Endodermal cell (in vitro differentiated cells): Measurements from ENCODE around the gene GGT7. TPM values are rescaled to one million over a fixed set of nuclear protein-coding genes. Genes with fewer than 3 reads are reported as not detected.

Source experiments
- DNase-seq: peaks from one replicate; pipeline ENCODE4 v3.0.0-alpha.2; 2017
- H3K27ac ChIP-seq: 2 replicates; pipeline ENCODE4 v1.5.1; 2013; ENCODE audit warnings: mild to moderate bottlenecking, low read depth, low read length, moderate library complexity
- H3K27me3 ChIP-seq: 2 replicates; pipeline ENCODE4 v1.6.1; 2013; ENCODE audit warnings: mild to moderate bottlenecking, low read length, moderate library complexity; ENCODE audit not compliant: insufficient read depth, control insufficient read depth, poor library complexity, severe bottlenecking
- H3K36me3 ChIP-seq: 2 replicates; pipeline ENCODE4 v1.7.0; 2013; ENCODE audit warnings: mild to moderate bottlenecking, low read length, moderate library complexity; ENCODE audit not compliant: control insufficient read depth, insufficient read depth
- H3K4me1 ChIP-seq: one replicate; pipeline ENCODE4 v1.7.0; 2013; ENCODE audit warnings: low read length; ENCODE audit not compliant: control insufficient read depth, insufficient read depth
- H3K4me3 ChIP-seq: 2 replicates; pipeline ENCODE4 v1.5.1; 2013; ENCODE audit warnings: mild to moderate bottlenecking, low read length, moderate library complexity
- H3K9ac ChIP-seq: 2 replicates; pipeline ENCODE4 v1.6.1; 2013; ENCODE audit warnings: mild to moderate bottlenecking, low read length, moderate library complexity; ENCODE audit not compliant: poor library complexity, severe bottlenecking; ENCODE audit errors: extremely low read depth
- H3K9me3 ChIP-seq: 2 replicates; pipeline ENCODE4 v1.6.1; 2013; ENCODE audit warnings: mild to moderate bottlenecking, low read length, moderate library complexity; ENCODE audit not compliant: control insufficient read depth
- H3K27ac Mint-ChIP-seq: 2 replicates; pipeline ENCODE4 v1.8.0; 2020; ENCODE audit warnings: mixed read lengths
- H3K27me3 Mint-ChIP-seq: 2 replicates; pipeline ENCODE4 v1.8.0; 2021; ENCODE audit warnings: mild to moderate bottlenecking, mixed read lengths; ENCODE audit not compliant: insufficient read depth
- H3K36me3 Mint-ChIP-seq: 2 replicates; pipeline ENCODE4 v1.8.0; 2020; ENCODE audit warnings: low read depth, mixed read lengths
- H3K4me1 Mint-ChIP-seq: 2 replicates; pipeline ENCODE4 v1.8.0; 2020; ENCODE audit warnings: mixed read lengths
- H3K4me3 Mint-ChIP-seq: 2 replicates; pipeline ENCODE4 v1.8.0; 2020; ENCODE audit warnings: mild to moderate bottlenecking, moderate library complexity, mixed read lengths
- H3K9me3 Mint-ChIP-seq: 2 replicates; pipeline ENCODE4 v1.8.0; 2020; ENCODE audit warnings: mild to moderate bottlenecking, mixed read lengths
- WGBS, 2 experiments: methylation state at CpG; one replicate each; pipeline versions ENCODE4 v1.1.5 to v1.1.7; 2013; ENCODE audit warnings: missing lambda C conversion rate in 2 of 2, mixed read lengths in 1 of 2; ENCODE audit not compliant: insufficient coverage in 1 of 2, insufficient read length in 1 of 2; 5-methylcytosine and 5-hydroxymethylcytosine counted together
- total RNA-seq, 2 donors: library from RNA; stranded (reverse); fragmentation: NEBNext Ultra II Directional in 1 of 2; extraction: Animal tissue kit (Norgen Biotek cat#: 25700) in 1 of 2; gene quantifications; 2 replicates in 1 of 2; 3 replicates in 1 of 2; pipeline ENCODE4 v1.2.1, GENCODE V29; 2021
- TF ChIP-seq, protein P1 (sequence below): fragments of 200-600 bp; sonication (generic); conservative IDR thresholded peaks from 2 replicates; pipeline ENCODE4 v1.5.0; 2021; ENCODE audit warnings: antibody characterized with exemption, mild to moderate bottlenecking

GGT7 gene
- total RNA-seq, 2 donors from 2014 or later, result 31.8 to 43.3 TPM

DNA sequence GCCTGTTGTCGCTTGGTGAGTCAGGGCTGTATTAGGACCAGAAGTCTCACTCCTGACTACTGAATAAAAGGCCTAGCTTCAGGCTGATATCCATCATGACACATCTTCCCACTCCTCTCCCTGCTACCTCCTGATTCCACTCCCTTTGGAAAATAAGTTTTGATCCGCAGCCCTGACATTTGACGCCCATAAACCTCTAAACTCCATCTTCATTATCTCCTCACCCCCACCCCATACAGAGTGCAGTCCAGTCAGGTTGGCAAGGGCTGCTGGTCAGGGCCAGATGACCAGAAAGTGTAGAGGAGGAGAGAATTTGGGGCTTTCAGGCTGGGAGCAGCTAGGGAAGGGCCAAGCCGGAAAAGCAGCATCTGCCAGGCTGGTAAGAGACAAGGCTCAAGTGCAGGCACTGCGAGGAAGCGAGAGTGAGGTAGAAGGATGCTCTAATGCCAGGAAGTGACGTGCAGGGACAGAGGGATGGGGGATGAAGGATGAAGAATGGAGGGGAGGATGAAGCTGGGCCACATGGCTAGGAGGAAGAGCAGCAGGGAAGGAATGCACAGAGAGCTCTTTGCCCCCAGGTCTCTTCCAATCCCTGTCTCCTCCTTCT, 1.2 kb downstream of the GGT7 start:
- TF ChIP-seq, protein P1, sequence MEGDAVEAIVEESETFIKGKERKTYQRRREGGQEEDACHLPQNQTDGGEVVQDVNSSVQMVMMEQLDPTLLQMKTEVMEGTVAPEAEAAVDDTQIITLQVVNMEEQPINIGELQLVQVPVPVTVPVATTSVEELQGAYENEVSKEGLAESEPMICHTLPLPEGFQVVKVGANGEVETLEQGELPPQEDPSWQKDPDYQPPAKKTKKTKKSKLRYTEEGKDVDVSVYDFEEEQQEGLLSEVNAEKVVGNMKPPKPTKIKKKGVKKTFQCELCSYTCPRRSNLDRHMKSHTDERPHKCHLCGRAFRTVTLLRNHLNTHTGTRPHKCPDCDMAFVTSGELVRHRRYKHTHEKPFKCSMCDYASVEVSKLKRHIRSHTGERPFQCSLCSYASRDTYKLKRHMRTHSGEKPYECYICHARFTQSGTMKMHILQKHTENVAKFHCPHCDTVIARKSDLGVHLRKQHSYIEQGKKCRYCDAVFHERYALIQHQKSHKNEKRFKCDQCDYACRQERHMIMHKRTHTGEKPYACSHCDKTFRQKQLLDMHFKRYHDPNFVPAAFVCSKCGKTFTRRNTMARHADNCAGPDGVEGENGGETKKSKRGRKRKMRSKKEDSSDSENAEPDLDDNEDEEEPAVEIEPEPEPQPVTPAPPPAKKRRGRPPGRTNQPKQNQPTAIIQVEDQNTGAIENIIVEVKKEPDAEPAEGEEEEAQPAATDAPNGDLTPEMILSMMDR, result no peak
- Mint-ChIP-seq H3K9me3 (no peaks in the 10 kb centered on the region), H3K36me3 (no peaks in the 10 kb centered on the region), H3K4me3 (peak overlapping the region; percentile 69), H3K27me3 (peaks cover 30% of the 10 kb centered on the region), H3K27ac (no peak overlapping the region), H3K4me1 (peaks cover 19% of the 10 kb centered on the region)
- Histone ChIP-seq H3K4me3 (peak overlapping the region; percentile 95), H3K27ac (no peak overlapping the region), H3K4me1 (no peaks in the 10 kb centered on the region), H3K27me3 (peaks cover 11% of the 10 kb centered on the region), H3K9ac (no peak overlapping the region), H3K36me3 (peaks cover 5% of the 10 kb centered on the region), H3K9me3 (no peaks in the 10 kb centered on the region)
- WGBS, 2 experiments, result 93 to 94% methylated on average over 6 to 7 of the region's 7 CpGs
- peak; percentile 45 for DNase-seq

DNA sequence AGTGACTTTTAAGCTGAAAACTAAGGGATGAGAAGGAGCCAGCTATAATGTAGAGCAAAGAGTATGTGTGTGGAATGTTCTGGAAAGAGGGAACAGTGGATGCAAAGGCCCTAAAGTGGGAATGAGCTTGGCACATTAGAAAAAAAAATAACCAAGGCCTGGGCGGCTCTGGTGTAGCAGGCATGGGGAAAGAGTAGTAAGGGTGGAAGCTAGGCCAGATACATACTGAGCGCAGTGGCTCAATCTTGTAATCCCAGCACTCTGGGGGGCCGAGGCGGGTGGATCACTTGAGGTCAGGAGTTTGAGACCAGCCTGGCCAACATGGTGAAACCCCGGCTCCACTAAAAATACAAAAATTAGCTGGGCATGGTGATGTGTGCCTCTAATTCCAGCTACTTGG, 8.4 kb downstream of the GGT7 start:
- Mint-ChIP-seq H3K27me3 (no peaks in the 10 kb centered on the region), H3K4me3 (no peak overlapping the region), H3K9me3 (no peaks in the 10 kb centered on the region), H3K4me1 (no peaks in the 10 kb centered on the region), H3K36me3 (peaks cover 40% of the 10 kb centered on the region), H3K27ac (no peak overlapping the region)
- TF ChIP-seq, protein P1, result no peak
- Histone ChIP-seq H3K27ac (no peak overlapping the region), H3K9ac (no peak overlapping the region), H3K4me1 (no peaks in the 10 kb centered on the region), H3K27me3 (no peaks in the 10 kb centered on the region), H3K36me3 (peaks cover 15% of the 10 kb centered on the region), H3K4me3 (no peak overlapping the region), H3K9me3 (no peaks in the 10 kb centered on the region)
- WGBS, 2 experiments, result 92 to 95% methylated on average over 5 of the region's 5 CpGs
- no peak for DNase-seq

DNA sequence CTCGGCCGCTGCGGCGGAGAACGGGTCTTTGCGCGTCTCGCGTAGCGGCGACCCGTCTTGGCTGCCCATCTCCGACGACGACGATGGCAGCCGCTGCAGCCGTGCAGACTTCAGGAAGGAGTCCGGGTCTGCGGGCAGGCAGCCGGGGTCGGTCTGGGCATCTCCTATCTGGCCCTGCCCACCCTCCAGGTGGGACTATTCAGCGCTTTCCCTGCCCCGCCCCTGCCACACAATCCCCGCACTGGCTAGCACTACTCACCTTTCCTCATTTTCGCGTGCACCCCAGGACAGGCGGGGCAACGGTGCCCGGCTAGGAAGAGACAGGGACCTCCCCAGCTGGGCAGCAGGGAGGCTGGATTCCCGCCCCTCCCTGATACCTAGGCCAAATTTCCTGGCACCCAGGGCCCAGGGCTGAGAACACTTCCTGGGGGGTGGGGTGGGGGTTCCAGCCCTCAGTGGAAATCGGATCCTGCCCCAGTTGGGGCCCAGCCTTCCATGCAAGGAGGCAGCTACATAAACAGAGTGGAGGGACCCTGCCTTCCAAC, 9.2 kb downstream of the GGT7 start:
- peaks cover 46% of the 10 kb centered on the region for H3K36me3 Mint-ChIP-seq
- no peak overlapping the region for H3K27ac Mint-ChIP-seq
- DNase-seq, result no peak

More for the DNA sequence above, 9.2 kb downstream of the GGT7 start:
- H3K36me3 ChIP-seq, result peaks cover 16% of the 10 kb centered on the region
- H3K4me1 ChIP-seq, result no peaks in the 10 kb centered on the region
- Mint-ChIP-seq H3K4me1 (no peaks in the 10 kb centered on the region), H3K27me3 (no peaks in the 10 kb centered on the region), H3K4me3 (peak overlapping the region; percentile 21), H3K9me3 (no peaks in the 10 kb centered on the region)
- H3K27me3 ChIP-seq, result no peaks in the 10 kb centered on the region
- no peak overlapping the region for H3K4me3 ChIP-seq
- WGBS, 2 experiments, result 92 to 93% methylated on average over 23 to 32 of the region's 32 CpGs
- no peak overlapping the region for H3K9ac ChIP-seq
- TF ChIP-seq, protein P1, result no peak
- H3K9me3 ChIP-seq, result no peaks in the 10 kb centered on the region
- H3K27ac ChIP-seq, result no peak overlapping the region
